ENCODE measurements around the gene CCR7.
A peak's percentile ranks its signal among the peaks of the same experiment; 100 is the strongest.

The CCR7 gene

GRCh38 chr17:40562838-40563219 lies 2.4 kb downstream of the CCR7 start:
- DNase-seq (ENCODE audit: low read depth in 1 of 2, low spot score in 1 of 2) = no peak

GRCh38 chr17:40561871-40562611 lies 3.2 kb downstream of the CCR7 start:
- DNase-seq (ENCODE audit: low read depth in 1 of 2, low spot score in 1 of 2) = peak in 1 of 2 donors; percentile 68

DNA sequence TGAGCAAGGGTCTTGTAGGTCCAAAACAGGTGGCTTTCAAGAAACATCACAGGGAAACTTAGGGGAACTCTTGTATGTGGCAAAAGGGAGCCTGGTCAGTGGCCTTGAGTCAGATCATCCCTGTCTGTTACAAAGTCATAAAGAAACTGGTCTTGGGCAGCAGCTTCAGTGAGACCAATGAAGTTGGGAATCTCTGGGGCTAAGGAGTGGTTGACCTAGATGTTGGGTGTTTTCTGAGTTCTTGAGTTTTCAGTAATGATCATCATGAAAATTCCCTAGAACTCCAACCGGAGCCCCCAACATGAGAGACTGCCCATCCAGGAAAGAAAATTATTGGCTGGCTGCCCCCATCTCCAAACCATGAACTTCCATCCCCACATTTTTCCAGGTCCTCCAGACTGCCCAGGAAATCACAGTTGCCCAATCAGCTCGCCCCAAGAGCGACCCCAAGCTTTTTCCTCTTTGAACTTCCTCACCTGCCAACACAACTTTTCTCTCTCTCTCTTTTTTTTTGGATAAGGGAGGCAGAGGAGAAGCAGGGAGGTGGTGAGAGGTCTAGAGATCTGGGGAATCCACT lies 3.9 kb downstream of the CCR7 start:
- no peak for DNase-seq (ENCODE audit: low read depth in 1 of 2, low spot score in 1 of 2)

GRCh38 chr17:40560592-40561293 lies 4.5 kb downstream of the CCR7 start:
- peak; percentile 49 to 85 for DNase-seq (ENCODE audit: low read depth in 1 of 2, low spot score in 1 of 2)

DNA sequence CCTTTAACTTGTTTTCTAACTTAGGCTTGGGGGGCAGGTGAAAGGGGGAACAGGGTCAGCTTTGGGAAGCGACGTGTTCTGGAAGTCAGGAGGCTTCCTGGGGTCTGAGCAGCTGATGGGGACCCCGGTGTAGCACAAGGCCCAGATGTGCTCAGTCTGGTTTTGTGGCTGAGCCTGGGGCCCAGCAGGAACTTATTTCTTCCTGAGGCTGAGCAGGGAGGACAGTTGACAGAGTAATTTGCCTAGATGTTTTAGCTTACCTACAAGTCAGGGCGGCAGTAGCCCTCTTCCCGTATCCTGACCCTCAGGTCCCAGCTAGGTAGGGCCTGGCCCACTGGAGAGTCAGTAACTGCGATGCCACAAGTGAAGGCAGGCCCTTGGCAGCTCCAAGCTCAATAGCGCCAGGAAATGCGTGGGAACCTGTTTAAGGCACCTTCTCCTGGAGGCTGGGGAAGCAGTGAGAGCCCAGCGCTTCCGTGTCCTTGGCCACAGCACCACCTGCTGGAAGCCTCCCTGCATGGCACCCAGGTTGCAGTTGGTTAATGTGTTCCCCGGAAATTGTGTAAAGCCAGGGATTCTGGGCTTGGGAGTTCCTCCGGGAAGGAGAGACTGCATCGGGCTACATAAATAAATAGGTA lies 5.2 kb downstream of the CCR7 start:
- DNase-seq (ENCODE audit: low read depth in 1 of 2, low spot score in 1 of 2) = peak; percentile 72 to 80

DNA sequence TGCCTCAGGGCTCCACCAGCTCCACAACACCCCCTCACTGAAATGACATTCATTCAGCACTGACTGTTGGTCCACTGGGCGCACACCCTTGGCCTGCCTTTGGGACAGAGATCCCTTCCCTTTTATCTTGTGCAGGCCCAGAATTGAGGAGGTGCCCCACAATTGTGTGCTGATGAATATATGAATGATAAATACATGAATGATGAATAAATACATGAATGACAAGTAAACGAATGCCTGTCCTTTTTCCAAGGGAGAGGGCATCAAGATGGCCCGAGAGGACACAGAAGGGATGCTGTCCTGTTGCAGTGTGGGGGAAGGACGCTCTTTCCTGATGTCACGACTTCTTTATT lies 5.7 kb downstream of the CCR7 start:
- DNase-seq (ENCODE audit: low read depth in 1 of 2, low spot score in 1 of 2) = no peak

GRCh38 chr17:40558890-40559563 lies 6.2 kb downstream of the CCR7 start:
- DNase-seq (ENCODE audit: low read depth in 1 of 2, low spot score in 1 of 2) = no peak

DNA sequence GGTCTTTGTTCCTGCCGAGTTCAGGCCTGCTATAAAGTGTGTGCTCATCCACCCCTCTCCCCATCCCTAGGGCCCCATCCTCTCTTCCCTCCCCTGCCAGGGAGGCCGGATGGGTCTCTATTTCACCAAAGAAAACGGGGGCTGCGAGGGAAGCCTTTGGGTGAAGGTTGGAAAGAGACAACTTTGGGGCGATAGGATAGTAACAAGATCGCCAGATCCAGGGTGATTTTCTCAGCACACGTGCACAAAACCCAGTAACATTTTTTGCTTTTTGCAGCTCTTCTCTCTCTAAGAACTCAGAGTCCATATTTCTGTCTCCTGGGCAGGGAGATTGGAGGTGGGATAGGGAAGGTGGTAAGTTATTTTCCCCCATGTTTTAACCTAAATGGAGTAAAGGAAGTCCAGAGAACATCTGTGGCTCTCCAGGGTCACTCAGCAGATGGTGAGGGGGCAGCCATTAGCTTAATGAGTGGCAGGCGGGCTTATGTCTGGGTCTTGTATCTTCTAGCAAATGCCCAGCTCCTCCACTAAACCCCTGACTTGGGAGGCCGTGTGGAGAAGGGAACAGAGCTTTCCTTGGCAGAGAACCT lies 6.9 kb downstream of the CCR7 start:
- DNase-seq (ENCODE audit: low read depth in 1 of 2, low spot score in 1 of 2) = no peak

DNA sequence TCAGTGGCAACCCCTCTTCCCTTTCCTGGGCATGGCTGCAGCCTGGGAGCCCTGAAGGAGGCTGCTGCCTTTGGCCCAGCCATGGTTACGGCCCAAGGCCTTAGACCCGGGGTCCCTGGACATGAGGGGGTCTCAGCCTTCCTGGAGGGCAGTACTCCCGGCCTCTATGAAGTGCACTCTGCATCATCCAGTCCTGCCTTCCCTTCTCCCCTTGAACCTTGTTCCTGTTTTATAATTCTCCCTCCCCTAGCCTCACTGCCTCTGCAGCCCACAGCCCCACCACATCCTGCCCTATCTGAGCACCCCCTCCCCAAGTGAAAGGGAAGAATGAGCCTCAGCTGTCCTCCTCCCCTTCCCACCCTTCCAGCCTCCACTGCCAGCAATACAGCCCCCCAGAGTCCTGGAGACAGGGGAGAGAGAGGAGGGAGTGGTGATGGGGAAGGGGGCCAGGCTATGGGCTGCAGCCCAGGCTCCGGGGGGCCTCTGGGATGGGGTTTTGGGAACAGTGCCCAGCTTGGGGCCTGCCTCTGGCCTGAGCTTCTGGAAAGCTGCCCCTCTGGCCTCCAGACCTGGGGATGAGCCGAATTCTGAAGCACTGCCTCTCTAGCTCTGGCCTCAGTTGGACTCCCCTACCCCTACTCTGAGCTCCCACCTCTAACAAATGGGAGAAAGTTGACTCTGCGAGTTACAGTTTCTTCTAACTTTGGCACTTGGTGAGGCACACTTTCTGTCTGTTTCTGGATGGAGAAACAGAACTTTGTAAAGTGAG lies 7.6 kb downstream of the CCR7 start:
- DNase-seq (ENCODE audit: low read depth in 1 of 2, low spot score in 1 of 2) = no peak

- DNase-seq (ENCODE audit: low read depth in 1 of 2, low spot score in 1 of 2) = no peak
These were observed 8.3 kb downstream of the CCR7 start for GRCh38 chr17:40556884-40557414.

- no peak for DNase-seq (ENCODE audit: low read depth in 1 of 2, low spot score in 1 of 2)
These were observed 9.0 kb downstream of the CCR7 start for GRCh38 chr17:40556198-40556661.

GRCh38 chr17:40555296-40556190 lies 9.7 kb downstream of the CCR7 start:
- no peak for DNase-seq (ENCODE audit: low read depth in 1 of 2, low spot score in 1 of 2)

- DNase-seq (ENCODE audit: low read depth in 1 of 2, low spot score in 1 of 2) = no peak
These were observed 10.5 kb downstream of the CCR7 start for GRCh38 chr17:40554646-40555295.

DNA sequence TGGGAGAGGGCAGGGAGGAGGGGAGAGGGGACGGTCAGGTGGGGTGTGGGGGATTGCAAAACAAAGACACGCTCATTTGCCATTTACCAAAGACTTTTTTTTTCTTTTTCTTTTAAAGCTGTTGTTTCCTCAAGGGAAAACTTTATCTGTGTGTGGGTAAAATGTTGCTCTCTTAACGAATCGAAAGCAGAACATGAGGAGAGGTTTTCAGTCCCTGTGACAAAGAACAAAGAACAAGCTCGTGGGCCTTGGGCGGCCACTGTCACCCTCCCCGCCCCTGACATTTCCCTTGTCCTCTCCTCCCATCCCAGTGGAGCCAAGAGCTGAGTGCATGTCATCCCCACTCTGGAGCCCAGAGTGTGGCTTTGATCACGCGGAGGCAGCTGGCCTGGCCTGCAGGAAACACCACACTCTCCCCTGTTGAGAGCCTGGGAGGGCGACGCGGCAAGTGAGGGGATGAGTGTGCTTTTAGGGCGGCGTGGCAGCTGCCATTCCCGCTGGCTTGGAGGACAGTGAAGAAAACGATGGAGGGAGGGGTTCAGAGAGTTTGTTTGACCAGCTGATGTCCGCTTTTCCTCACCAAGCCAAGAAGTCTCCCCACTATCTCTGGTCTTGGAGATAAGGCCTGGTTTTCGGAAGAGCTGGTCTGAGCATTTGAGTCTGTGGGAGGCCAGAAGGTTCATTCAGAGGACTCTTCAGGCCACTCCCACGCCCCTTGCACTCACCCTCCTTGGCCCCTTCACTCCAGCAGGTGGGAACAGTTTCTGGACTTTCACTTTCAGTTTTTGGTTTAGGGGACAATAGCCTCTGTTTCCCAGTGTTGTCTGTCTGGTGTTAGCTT lies 11.4 kb downstream of the CCR7 start:
- DNase-seq (ENCODE audit: low read depth in 1 of 2, low spot score in 1 of 2) = no peak

GRCh38 chr17:40552806-40553693 lies 12.2 kb downstream of the CCR7 start:
- DNase-seq (ENCODE audit: low read depth in 1 of 2, low spot score in 1 of 2) = no peak
